IMR-90 (cell line): ENCODE measurements around the gene NPTX1. TPM values are rescaled to one million over a fixed set of nuclear protein-coding genes. Genes with fewer than 3 reads are reported as not detected.

Experiments used
- ATAC-seq: fragments of 200-7000 bp; cut with Tn5 transposase; 2 replicates; pipeline ENCODE4 v1.9.1; 2020; ENCODE audit warnings: low read depth, mild to moderate bottlenecking, moderate library complexity
- BruUV-seq: library from RNA; stranded (reverse); fragments of 400-500 nt; replicated peaks from 2 replicates; lab custom pipeline; 2021; lab: Mats Ljungman, UMichigan
- CTCF ChIA-PET: fragments of 300-600 bp; formaldehyde crosslinking; extraction: SDS; loops from one replicate; lab custom pipeline; 2021; ENCODE audit warnings: antibody characterized with exemption; lab: Yijun Ruan, JAX
- POLR2A ChIA-PET: fragments of 300-600 bp; sonication (Branson Sonifier 250); formaldehyde crosslinking; loops from one replicate; lab custom pipeline; 2022; ENCODE audit warnings: antibody characterized with exemption; ENCODE audit not compliant: unreplicated experiment; lab: Charles Lee
- DNase-seq: peaks from one replicate; pipeline ENCODE4 v3.0.0; 2013
- H2AFZ ChIP-seq: replicated peaks from 2 replicates; pipeline ENCODE3; 2013; ENCODE audit warnings: low read length, mild to moderate bottlenecking; ENCODE audit not compliant: poor library complexity
- H2AK5ac ChIP-seq: 2 replicates; pipeline ENCODE4 v1.6.1; 2013; ENCODE audit warnings: low read depth, low read length, inconsistent platforms
- H2AK9ac ChIP-seq: replicated peaks from 2 replicates; pipeline ENCODE3; 2013; ENCODE audit warnings: mild to moderate bottlenecking, low read depth, low read length, moderate library complexity; ENCODE audit not compliant: poor library complexity
- H2BK120ac ChIP-seq: 2 replicates; pipeline ENCODE4 v1.6.1; 2013; ENCODE audit warnings: low read depth, low read length, inconsistent platforms
- H2BK15ac ChIP-seq: 3 replicates; pipeline ENCODE4 v1.6.1; 2013; ENCODE audit warnings: low read depth, low read length, inconsistent platforms
- H2BK20ac ChIP-seq: 2 replicates; pipeline ENCODE4 v1.6.1; 2013; ENCODE audit warnings: low read depth, mild to moderate bottlenecking, inconsistent platforms, low read length, moderate library complexity
- H2BK5ac ChIP-seq: 2 replicates; pipeline ENCODE4 v1.6.1; 2013; ENCODE audit warnings: mild to moderate bottlenecking, low read depth, low read length, inconsistent platforms; ENCODE audit not compliant: poor library complexity, severe bottlenecking
- H3K14ac ChIP-seq: replicated peaks from 2 replicates; pipeline ENCODE4 v1.6.1; 2013; ENCODE audit warnings: low read depth, low read length, inconsistent platforms
- H3K18ac ChIP-seq: 2 replicates; pipeline ENCODE4 v1.6.1; 2013; ENCODE audit warnings: low read depth, low read length, control low read depth
- H3K23ac ChIP-seq: 2 replicates; pipeline ENCODE4 v1.6.1; 2013; ENCODE audit warnings: low read depth, low read length, inconsistent platforms
- H3K27ac ChIP-seq: 2 replicates; pipeline ENCODE4 v1.5.1; 2013; ENCODE audit warnings: mild to moderate bottlenecking, control low read depth, low read length; ENCODE audit not compliant: insufficient read depth
- H3K27me3 ChIP-seq: 2 replicates; pipeline ENCODE4 v1.6.1; 2013; ENCODE audit warnings: low read length; ENCODE audit not compliant: control insufficient read depth, insufficient read depth
- H3K36me3 ChIP-seq: 2 replicates; pipeline ENCODE4 v1.6.1; 2013; ENCODE audit warnings: low read length, mixed read lengths; ENCODE audit not compliant: control insufficient read depth, insufficient read depth
- H3K4ac ChIP-seq: 2 replicates; pipeline ENCODE4 v1.6.1; 2013; ENCODE audit warnings: low read depth, low read length, inconsistent platforms
- H3K4me1 ChIP-seq: 2 replicates; pipeline ENCODE4 v1.6.1; 2013; ENCODE audit warnings: low read length, mixed read lengths; ENCODE audit not compliant: control insufficient read depth, insufficient read depth
- H3K4me2 ChIP-seq: 2 replicates; pipeline ENCODE4 v1.6.1; 2013; ENCODE audit warnings: low read depth, mild to moderate bottlenecking, control low read depth, low read length, moderate library complexity
- H3K4me3 ChIP-seq: 2 replicates; pipeline ENCODE4 v1.5.1; 2013; ENCODE audit warnings: low read depth, mild to moderate bottlenecking, control low read depth, low read length, moderate library complexity; ENCODE audit not compliant: insufficient read depth
- H3K56ac ChIP-seq: 2 replicates; pipeline ENCODE4 v1.6.1; 2013; ENCODE audit warnings: low read length, inconsistent platforms; ENCODE audit not compliant: insufficient read depth; ENCODE audit errors: extremely low read depth
- H3K79me1 ChIP-seq, 2 experiments: 2 replicates each; pipeline ENCODE4 v1.6.1; 2013; ENCODE audit warnings: low read length in 2 of 2, inconsistent platforms in 1 of 2, low read depth in 1 of 2
- H3K9ac ChIP-seq: 2 replicates; pipeline ENCODE4 v1.6.1; 2013; ENCODE audit warnings: low read depth, low read length, control low read depth
- H3K9me1 ChIP-seq: 2 replicates; pipeline ENCODE4 v1.6.1; 2013; ENCODE audit warnings: low read length, inconsistent platforms; ENCODE audit not compliant: insufficient read depth
- H3K9me3 ChIP-seq: 2 replicates; pipeline ENCODE4 v1.6.1; 2013; ENCODE audit warnings: low read length; ENCODE audit not compliant: control insufficient read depth, insufficient read depth
- H4K20me1 ChIP-seq: 2 replicates; pipeline ENCODE4 v1.6.1; 2013; ENCODE audit warnings: low read length, inconsistent platforms; ENCODE audit not compliant: insufficient read depth
- H4K5ac ChIP-seq: 2 replicates; pipeline ENCODE4 v1.6.1; 2013; ENCODE audit warnings: mild to moderate bottlenecking, low read depth, low read length, control low read depth
- H4K8ac ChIP-seq, 2 experiments: 2 replicates each; pipeline ENCODE4 v1.6.1; 2013; ENCODE audit warnings: low read depth in 2 of 2, low read length in 2 of 2, control low read depth in 1 of 2, inconsistent platforms in 1 of 2
- H4K91ac ChIP-seq: 2 replicates; pipeline ENCODE4 v1.6.1; 2013; ENCODE audit warnings: low read depth, low read length, inconsistent platforms; ENCODE audit not compliant: insufficient read depth
- BHLHE40 ChIP-seq: fragments of 150-350 bp; IDR thresholded peaks from 2 replicates; pipeline ENCODE4 v1.6.1; 2016; ENCODE audit warnings: mild to moderate bottlenecking, low read depth, low read length
- CEBPB ChIP-seq: IDR thresholded peaks from 2 replicates; pipeline ENCODE4 v1.6.1; 2012; ENCODE audit warnings: low read depth, low read length, improper control_type of control experiment
- FOS ChIP-seq: fragments of 150-350 bp; IDR thresholded peaks from 2 replicates; pipeline ENCODE4 v1.6.1; 2016; ENCODE audit warnings: low read depth, low read length
- MXI1 ChIP-seq: IDR thresholded peaks from 2 replicates; pipeline ENCODE4 v1.6.1; 2012; ENCODE audit warnings: low read depth, mild to moderate bottlenecking, low read length, moderate library complexity, borderline replicate concordance
- NFE2L2 ChIP-seq: fragments of 150-350 bp; IDR thresholded peaks from 2 replicates; pipeline ENCODE4 v1.6.1; 2016; ENCODE audit warnings: low read depth, mild to moderate bottlenecking, low read length
- POLR2A ChIP-seq: IDR thresholded peaks from 2 replicates; pipeline ENCODE4 v1.6.1; 2012; ENCODE audit warnings: mild to moderate bottlenecking, low read depth, low read length
- RFX5 ChIP-seq: IDR thresholded peaks from 2 replicates; pipeline ENCODE4 v1.8.0; 2012; ENCODE audit warnings: low read depth, mild to moderate bottlenecking, low read length, moderate library complexity
- WGBS, 2 experiments: methylation state at CpG; one replicate each; pipeline versions ENCODE4 v1.1.5 to v1.1.7; 2013; ENCODE audit warnings: missing lambda C conversion rate in 2 of 2; ENCODE audit not compliant: insufficient read length in 1 of 2; ENCODE audit errors: extremely low coverage in 2 of 2; 5-methylcytosine and 5-hydroxymethylcytosine counted together
- dilution Hi-C: fragments of 300-500 bp; cut with HindIII; formaldehyde crosslinking; loops from one replicate; pipeline ENCODE4 v1.14.3; 2018; ENCODE audit warnings: low sequenced_read_pairs; ENCODE audit not compliant: unreplicated experiment
- in situ Hi-C: fragments of 300-500 bp; cut with MboI; formaldehyde crosslinking; loops from 3 replicates; pipeline ENCODE4 v1.14.3; 2019; ENCODE audit warnings: low sequenced_read_pairs, inconsistent platforms, mixed read lengths
- intact Hi-C: fragments of 100-400 bp; cut with micrococcal nuclease; formaldehyde crosslinking; loops from 2 replicates; pipeline ENCODE4 v1.10.0; 2022
- polyA plus RNA-seq, 3 experiments: library from polyadenylated mRNA; depleted of rRNA; stranded (reverse); fragments of >200 nt; gene quantifications; 2 replicates each; pipeline ENCODE4 v1.2.3, GENCODE V29; 2012; ENCODE audit warnings: low replicate concordance in 1 of 3
- total RNA-seq: library from RNA; depleted of rRNA; stranded (reverse); fragments of >200 nt; gene quantifications from 2 replicates; pipeline ENCODE4 v1.2.3, GENCODE V29; 2012
- TF ChIP-seq, protein P1 (sequence below): conservative IDR thresholded peaks from 2 replicates; pipeline ENCODE4 v1.5.1; 2012; ENCODE audit warnings: mild to moderate bottlenecking, low read depth, low read length, improper control_type of control experiment
- TF ChIP-seq, protein P2 (sequence below): fragments of 150-350 bp; IDR thresholded peaks from 2 replicates; pipeline ENCODE4 v1.6.1; 2017; ENCODE audit warnings: mild to moderate bottlenecking, antibody characterized with exemption, low read length, low read depth

NPTX1 gene
- total and polyA plus RNA-seq, 2 of the 4 experiments (the other 2 are of a cell fraction), result 20.8 to 39.5 TPM

DNA sequence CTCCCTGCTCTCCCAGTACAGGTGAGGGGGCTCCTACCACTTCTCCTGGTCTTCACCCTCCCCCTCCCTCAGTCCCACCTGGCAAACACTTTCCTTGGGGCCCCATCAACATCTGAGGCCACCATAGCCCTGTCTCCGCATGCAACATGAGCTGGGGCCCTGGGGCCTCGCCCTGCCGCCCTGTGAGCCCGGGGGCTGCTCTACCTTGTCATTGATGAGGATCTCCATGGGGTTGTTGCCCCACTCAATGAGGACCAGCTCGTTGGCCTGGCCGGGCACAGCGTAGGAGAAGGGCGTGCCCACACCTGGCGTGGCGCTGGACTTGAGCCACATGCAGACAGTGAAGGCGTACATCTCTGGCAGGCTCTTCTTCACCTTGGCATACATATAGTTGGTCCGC, 3.4 kb downstream of the NPTX1 start (continued):
- TF ChIP-seq, protein P1, sequence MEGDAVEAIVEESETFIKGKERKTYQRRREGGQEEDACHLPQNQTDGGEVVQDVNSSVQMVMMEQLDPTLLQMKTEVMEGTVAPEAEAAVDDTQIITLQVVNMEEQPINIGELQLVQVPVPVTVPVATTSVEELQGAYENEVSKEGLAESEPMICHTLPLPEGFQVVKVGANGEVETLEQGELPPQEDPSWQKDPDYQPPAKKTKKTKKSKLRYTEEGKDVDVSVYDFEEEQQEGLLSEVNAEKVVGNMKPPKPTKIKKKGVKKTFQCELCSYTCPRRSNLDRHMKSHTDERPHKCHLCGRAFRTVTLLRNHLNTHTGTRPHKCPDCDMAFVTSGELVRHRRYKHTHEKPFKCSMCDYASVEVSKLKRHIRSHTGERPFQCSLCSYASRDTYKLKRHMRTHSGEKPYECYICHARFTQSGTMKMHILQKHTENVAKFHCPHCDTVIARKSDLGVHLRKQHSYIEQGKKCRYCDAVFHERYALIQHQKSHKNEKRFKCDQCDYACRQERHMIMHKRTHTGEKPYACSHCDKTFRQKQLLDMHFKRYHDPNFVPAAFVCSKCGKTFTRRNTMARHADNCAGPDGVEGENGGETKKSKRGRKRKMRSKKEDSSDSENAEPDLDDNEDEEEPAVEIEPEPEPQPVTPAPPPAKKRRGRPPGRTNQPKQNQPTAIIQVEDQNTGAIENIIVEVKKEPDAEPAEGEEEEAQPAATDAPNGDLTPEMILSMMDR, result no peak
- TF ChIP-seq BHLHE40 (no peak), CEBPB (no peak), POLR2A (no peak)

DNA sequence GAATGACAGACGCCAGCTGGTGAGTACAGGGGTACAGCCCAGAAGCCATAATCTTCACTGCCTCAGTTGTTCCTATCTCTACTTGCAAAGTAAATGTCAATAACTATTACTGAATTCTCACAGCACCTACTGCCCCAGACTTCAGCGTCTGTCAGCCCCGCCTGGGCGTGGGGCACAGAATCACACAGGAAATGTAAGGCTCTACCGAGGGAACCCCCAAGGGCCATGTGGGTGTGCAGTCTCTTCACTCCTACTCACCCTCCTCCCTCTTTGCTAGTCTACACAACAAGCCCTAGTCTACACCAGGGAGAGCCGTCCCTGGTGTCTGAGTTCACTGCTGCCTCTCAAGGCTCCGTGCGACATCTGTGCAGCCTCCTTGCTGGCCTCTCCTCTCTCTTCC, 4.5 kb downstream of the NPTX1 start:
- Histone ChIP-seq H2BK20ac (no peak overlapping the region), H2BK15ac (no peak overlapping the region), H3K27ac (no peak overlapping the region), H2AK5ac (no peak overlapping the region), H3K23ac (no peak overlapping the region), H3K18ac (no peak overlapping the region), H4K91ac (no peak overlapping the region), H3K9ac (no peak overlapping the region), H3K27me3 (peaks cover 17% of the 10 kb centered on the region), H2AK9ac (no peak overlapping the region), H3K9me1 (peaks cover 2% of the 10 kb centered on the region; the same call in 1 of the 2 replicates), H3K4me2 (no peak overlapping the region), H3K4ac (no peak overlapping the region), H3K56ac (no peak overlapping the region), H3K4me1 (peaks cover 4% of the 10 kb centered on the region; the same call in 1 of the 2 replicates), H2BK120ac (no peak overlapping the region), H3K14ac (no peak overlapping the region), H3K36me3 (peaks cover 6% of the 10 kb centered on the region; the same call in 1 of the 2 replicates), H3K4me3 (no peak overlapping the region), H4K20me1 (peaks cover 48% of the 10 kb centered on the region), H3K9me3 (no peaks in the 10 kb centered on the region), H3K79me1 (peaks cover 0 to 15% of the 10 kb centered on the region in 2 experiments; a peak in 1 of 4 replicates), H2BK5ac (no peak overlapping the region), H4K5ac (no peak overlapping the region), H2AFZ (no peak overlapping the region), H4K8ac (no peak overlapping the region)
- in situ Hi-C loops (no loop called here), dilution Hi-C loops (no loop called here), intact Hi-C loops (loop anchor here (5.0 to 10.0 kb wide), 2 partner anchors 45 to 383 kb away; no protein-coding TSS in a partner anchor)
- CTCF ChIA-PET, result interaction anchor here (0.9 to 1.0 kb wide), 2 partner anchors 45 to 104 kb away, joined by 3 read pairs; no protein-coding TSS in a partner anchor
- ATAC-seq (no peak), DNase-seq (no peak)
- TF ChIP-seq POLR2A, result no peak
- TF ChIP-seq RFX5, result no peak
- TF ChIP-seq CEBPB, result no peak
- no peak for TF ChIP-seq MXI1
- TF ChIP-seq, protein P2, sequence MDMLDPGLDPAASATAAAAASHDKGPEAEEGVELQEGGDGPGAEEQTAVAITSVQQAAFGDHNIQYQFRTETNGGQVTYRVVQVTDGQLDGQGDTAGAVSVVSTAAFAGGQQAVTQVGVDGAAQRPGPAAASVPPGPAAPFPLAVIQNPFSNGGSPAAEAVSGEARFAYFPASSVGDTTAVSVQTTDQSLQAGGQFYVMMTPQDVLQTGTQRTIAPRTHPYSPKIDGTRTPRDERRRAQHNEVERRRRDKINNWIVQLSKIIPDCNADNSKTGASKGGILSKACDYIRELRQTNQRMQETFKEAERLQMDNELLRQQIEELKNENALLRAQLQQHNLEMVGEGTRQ, result no peak
- no peak for TF ChIP-seq NFE2L2
- TF ChIP-seq, protein P1, result no peak
- no peak for TF ChIP-seq FOS
- 80% methylated on average over 1 of the region's 8 CpGs; no CpG with 5 or more reads in 1 of the 2 experiments for WGBS, 2 experiments
- POLR2A ChIA-PET, result no interaction called here
- no TSS peak for BruUV-seq
